Fibroblast of skin of left biceps (primary cell): ENCODE data around the gene FAM53A.

Experiments used
- DNase-seq, 2 experiments: peaks; one replicate each; pipeline ENCODE4 v3.0.0-alpha.2; 2013; ENCODE audit warnings: low read depth in 2 of 2

The FAM53A gene

DNA sequence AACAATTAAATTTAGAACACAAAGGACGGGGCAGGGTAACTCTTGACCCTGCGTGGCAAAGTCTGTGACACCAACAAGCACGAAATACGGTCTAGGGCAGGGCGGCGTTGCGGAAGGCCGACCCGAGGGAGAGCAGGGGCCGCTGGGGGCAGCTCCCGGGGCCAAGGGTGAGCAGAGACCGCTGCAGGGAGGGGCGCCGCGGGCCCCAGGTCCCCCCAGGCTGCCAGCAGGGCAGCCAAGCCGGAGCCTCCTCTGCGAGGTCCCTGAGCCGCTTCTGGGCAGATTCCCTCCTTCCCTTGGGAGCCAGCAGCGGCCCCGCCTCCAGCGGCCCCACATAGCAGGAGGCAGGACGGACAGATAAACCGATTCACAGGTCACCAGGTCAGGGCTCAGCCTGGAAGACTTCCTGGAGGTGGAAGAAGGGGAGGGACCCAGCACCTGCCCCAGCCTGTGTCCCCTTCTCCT is 90.2 kb downstream of the FAM53A start:
- no peak for DNase-seq

DNA sequence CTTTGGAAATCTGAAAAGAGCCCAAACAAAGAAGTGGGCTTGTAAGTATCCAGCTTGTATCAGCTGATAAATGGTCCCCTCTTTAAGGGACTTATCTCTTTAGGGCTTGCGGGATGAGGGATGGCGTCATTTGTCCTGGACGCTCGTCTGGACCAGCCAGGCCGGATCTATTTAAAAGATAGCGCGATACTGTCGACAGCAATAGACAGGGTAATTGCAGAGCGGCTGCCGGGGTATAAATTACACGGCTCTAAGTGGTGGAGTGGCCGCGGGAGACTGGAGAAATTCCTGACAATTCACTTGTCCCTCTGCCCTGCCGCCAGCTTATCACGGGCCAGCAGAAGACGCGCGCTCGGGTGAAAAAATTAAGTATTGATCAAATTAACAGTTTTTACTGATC is 90.7 kb downstream of the FAM53A start:
- no peak for DNase-seq

DNA sequence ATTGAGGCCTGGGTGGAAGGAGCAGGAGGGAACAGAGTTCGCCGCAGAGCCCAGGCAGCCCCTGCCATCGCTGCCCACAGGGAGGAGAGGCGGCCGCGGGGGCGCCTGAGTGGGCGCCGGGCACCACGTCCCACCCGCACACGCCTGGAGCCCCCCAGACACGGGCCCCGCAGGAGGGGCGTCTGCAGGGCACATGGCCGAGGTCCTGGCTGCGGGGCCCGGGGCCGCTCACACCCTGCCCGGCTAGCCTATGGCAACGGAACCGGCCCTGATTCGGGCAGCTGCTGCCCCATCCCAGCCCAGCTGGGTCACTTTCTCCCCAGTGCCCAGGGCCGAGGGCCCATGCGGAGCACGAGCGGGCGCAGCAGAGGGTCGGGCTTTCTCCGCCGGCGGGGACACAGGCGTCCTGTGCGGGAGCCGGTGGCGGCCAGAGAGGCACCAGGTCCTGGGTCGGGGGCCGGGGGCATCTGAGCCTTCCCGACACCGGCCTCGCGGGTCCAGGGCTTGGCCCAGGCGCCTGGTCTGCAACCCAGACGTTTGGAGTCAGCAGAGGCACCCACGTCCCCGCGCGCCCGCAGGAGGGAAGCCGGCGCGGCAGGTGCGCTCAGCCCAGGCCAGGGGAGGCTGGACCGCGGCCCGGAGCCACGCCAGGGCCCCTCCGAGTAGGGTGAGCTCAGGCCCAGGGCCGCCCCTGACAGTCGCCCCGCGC is 91.2 kb downstream of the FAM53A start:
- no peak for DNase-seq

DNA sequence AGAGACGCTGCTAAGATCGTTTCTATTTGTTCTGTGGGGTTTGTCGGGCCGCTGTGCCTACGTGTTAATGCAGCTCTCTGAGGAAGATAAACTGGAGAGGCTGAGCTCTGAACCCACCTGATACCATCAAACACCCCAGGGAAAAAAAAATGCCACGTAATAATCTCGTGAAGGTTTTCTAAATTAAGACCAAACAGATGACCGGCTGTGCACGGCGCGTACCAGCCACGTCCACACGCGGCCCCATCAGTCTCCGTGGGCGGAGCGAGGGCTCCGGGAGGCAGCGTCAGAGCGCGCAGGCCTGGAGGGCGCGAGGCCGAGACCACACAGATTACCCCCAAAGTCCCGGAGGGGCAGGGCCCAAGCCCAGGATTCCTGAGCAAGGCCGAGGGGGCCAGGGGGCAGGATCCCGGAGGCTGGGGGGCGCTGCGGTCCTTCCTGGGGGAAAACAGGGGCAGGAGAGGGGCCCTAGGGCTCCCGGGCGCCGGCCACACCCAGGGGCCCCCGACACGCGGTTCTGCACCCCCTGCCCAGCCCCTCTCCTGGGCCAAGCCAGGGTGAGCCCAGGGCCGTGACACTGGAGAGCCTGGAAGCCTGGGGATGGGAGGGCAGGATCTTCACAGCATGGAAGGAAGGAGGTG is 91.9 kb downstream of the FAM53A start:
- no peak for DNase-seq

DNA sequence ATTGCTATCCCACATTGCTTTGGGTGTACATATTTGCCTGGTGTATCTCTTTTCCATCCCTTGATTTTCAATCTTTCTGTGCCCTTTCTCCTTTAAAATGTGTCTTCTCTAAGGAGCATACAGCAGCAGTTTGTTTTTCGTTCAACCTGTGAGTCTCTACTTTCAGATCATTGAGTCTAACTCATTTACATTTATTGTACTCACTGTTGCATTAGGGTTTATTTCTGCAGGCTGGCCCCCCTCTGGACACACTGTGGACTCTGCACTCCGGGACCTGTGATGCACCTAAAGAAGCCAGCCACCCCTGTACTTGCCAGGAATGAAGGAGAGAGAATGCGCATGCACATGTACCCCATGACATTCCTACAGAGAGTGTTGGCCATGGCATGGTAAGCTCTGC is 93.0 kb downstream of the FAM53A start:
- no peak for DNase-seq

DNA sequence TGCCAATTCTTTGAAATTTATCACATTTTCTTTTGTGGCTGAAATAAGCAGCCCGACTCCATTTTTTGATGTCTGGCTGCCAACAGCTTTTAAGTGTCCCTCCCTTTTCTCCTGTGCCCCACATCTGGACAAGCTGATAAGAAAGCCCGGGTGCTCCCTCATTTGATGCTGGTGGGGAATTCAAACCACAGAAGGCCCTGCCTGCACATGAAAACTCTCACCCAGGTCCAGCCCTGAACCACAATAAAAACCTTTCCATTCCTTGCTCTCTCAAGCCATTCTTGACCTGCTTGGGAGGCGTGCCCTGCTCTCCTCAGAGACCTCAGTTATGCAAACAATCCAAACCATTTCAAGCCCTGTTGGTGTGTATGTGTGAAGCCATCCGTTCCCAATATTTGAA is 93.9 kb downstream of the FAM53A start:
- DNase-seq = no peak
